Activated naive CD8-positive, alpha-beta T cell (primary cell): Measurements from ENCODE around the gene MCL1.
"Not testable (repeated sequence)": the region's sequence is repeated elsewhere in the genome, so short reads cannot be mapped to it uniquely, and the experiment has no call there.

Experiments
- H3K27ac Mint-ChIP-seq: one replicate; pipeline ENCODE4 v1.8.0; 2021; ENCODE audit warnings: mixed read lengths
- H3K27me3 Mint-ChIP-seq: one replicate; pipeline ENCODE4 v1.8.0; 2021; ENCODE audit warnings: mixed read lengths
- H3K36me3 Mint-ChIP-seq: one replicate; pipeline ENCODE4 v1.8.0; 2021; ENCODE audit warnings: mixed read lengths
- H3K4me1 Mint-ChIP-seq: one replicate; pipeline ENCODE4 v1.8.0; 2021; ENCODE audit warnings: low read depth, mixed read lengths
- H3K4me3 Mint-ChIP-seq: one replicate; pipeline ENCODE4 v1.8.0; 2021; ENCODE audit warnings: mild to moderate bottlenecking, mixed read lengths
- H3K9me3 Mint-ChIP-seq: one replicate; pipeline ENCODE4 v1.8.0; 2021; ENCODE audit warnings: low read depth, mixed read lengths

MCL1 gene

GRCh38 chr1:150610576-150610975, 31.2 kb upstream of the MCL1 start:
- Mint-ChIP-seq H3K36me3 (peaks cover 6% of the 10 kb centered on the region), H3K27me3 (no peaks in the 10 kb centered on the region), H3K4me3 (no peak overlapping the region), H3K27ac (no peak overlapping the region), H3K4me1 (peaks cover 47% of the 10 kb centered on the region), H3K9me3 (no peaks in the 10 kb centered on the region)

- peaks cover 5% of the 10 kb centered on the region for H3K36me3 Mint-ChIP-seq
- peaks cover 43% of the 10 kb centered on the region for H3K4me1 Mint-ChIP-seq
- H3K27ac Mint-ChIP-seq = no peak overlapping the region
- H3K4me3 Mint-ChIP-seq = no peak overlapping the region
- H3K27me3 Mint-ChIP-seq = no peaks in the 10 kb centered on the region
- H3K9me3 Mint-ChIP-seq = no peaks in the 10 kb centered on the region
These were observed 30.3 kb upstream of the MCL1 start for GRCh38 chr1:150609732-150610131.

- H3K4me3 Mint-ChIP-seq = no peak overlapping the region
These were observed 27.2 kb upstream of the MCL1 start for GRCh38 chr1:150606463-150607142.

GRCh38 chr1:150605451-150605731, 26.0 kb upstream of the MCL1 start:
- H3K4me3 Mint-ChIP-seq, H3K27ac Mint-ChIP-seq, H3K27me3 Mint-ChIP-seq, H3K9me3 Mint-ChIP-seq: not testable (repeated sequence)
- Mint-ChIP-seq H3K4me1 (peaks cover 22% of the 10 kb centered on the region), H3K36me3 (peaks cover 10% of the 10 kb centered on the region)

More at GRCh38 chr1:150606463-150607142, 27.2 kb upstream of the MCL1 start:
- Mint-ChIP-seq H3K36me3 (peaks cover 10% of the 10 kb centered on the region), H3K9me3 (no peaks in the 10 kb centered on the region), H3K27ac (peak overlapping the region; percentile 83), H3K4me1 (peaks cover 28% of the 10 kb centered on the region), H3K27me3 (no peaks in the 10 kb centered on the region)

GRCh38 chr1:150604226-150604588, 24.8 kb upstream of the MCL1 start:
- H3K27me3 Mint-ChIP-seq = no peaks in the 10 kb centered on the region
- peak overlapping the region; percentile 30 for H3K4me3 Mint-ChIP-seq

GRCh38 chr1:150603711-150604110, 24.3 kb upstream of the MCL1 start:
- Mint-ChIP-seq H3K9me3 (no peaks in the 10 kb centered on the region), H3K36me3 (peaks cover 10% of the 10 kb centered on the region), H3K27ac (peak overlapping the region; percentile 88), H3K4me3 (no peak overlapping the region), H3K27me3 (no peaks in the 10 kb centered on the region), H3K4me1 (peaks cover 20% of the 10 kb centered on the region)

More at GRCh38 chr1:150604226-150604588, 24.8 kb upstream of the MCL1 start:
- Mint-ChIP-seq H3K27ac (peak overlapping the region; percentile 91), H3K36me3 (peaks cover 10% of the 10 kb centered on the region), H3K9me3 (no peaks in the 10 kb centered on the region), H3K4me1 (peaks cover 20% of the 10 kb centered on the region)

- H3K9me3 Mint-ChIP-seq, H3K27ac Mint-ChIP-seq, H3K27me3 Mint-ChIP-seq, H3K4me3 Mint-ChIP-seq: not testable (repeated sequence)
- Mint-ChIP-seq H3K4me1 (peaks cover 20% of the 10 kb centered on the region), H3K36me3 (peaks cover 10% of the 10 kb centered on the region)
These were observed 23.0 kb upstream of the MCL1 start for GRCh38 chr1:150602372-150602771.

- Mint-ChIP-seq H3K36me3 (peaks cover 12% of the 10 kb centered on the region), H3K27ac (no peak overlapping the region), H3K9me3 (no peaks in the 10 kb centered on the region), H3K27me3 (no peaks in the 10 kb centered on the region), H3K4me3 (no peak overlapping the region), H3K4me1 (peaks cover 20% of the 10 kb centered on the region)
These were observed 22.1 kb upstream of the MCL1 start for GRCh38 chr1:150601540-150601939.

- not testable (repeated sequence) for H3K9me3 Mint-ChIP-seq, H3K4me3 Mint-ChIP-seq, H3K27me3 Mint-ChIP-seq, H3K36me3 Mint-ChIP-seq, H3K27ac Mint-ChIP-seq
- H3K4me1 Mint-ChIP-seq = peaks cover 10% of the 10 kb centered on the region
These were observed 18.9 kb upstream of the MCL1 start for GRCh38 chr1:150598346-150598745.

- Mint-ChIP-seq H3K27me3 (no peaks in the 10 kb centered on the region), H3K4me1 (peaks cover 8% of the 10 kb centered on the region), H3K36me3 (peaks cover 4% of the 10 kb centered on the region), H3K4me3 (no peak overlapping the region), H3K27ac (no peak overlapping the region), H3K9me3 (no peaks in the 10 kb centered on the region)
These were observed 17.6 kb upstream of the MCL1 start for GRCh38 chr1:150596976-150597375.

- Mint-ChIP-seq H3K27me3 (no peaks in the 10 kb centered on the region), H3K4me3 (no peak overlapping the region), H3K4me1 (peaks cover 6% of the 10 kb centered on the region), H3K27ac (no peak overlapping the region), H3K36me3 (peaks cover 4% of the 10 kb centered on the region), H3K9me3 (no peaks in the 10 kb centered on the region)
These were observed 16.9 kb upstream of the MCL1 start for GRCh38 chr1:150596095-150596892.

- Mint-ChIP-seq H3K4me3 (no peak overlapping the region), H3K9me3 (no peaks in the 10 kb centered on the region), H3K27me3 (no peaks in the 10 kb centered on the region), H3K4me1 (peaks cover 18% of the 10 kb centered on the region), H3K27ac (peak overlapping the region; percentile 41), H3K36me3 (peaks cover 12% of the 10 kb centered on the region)
These were observed 3.0 kb upstream of the MCL1 start for GRCh38 chr1:150582371-150582770.

GRCh38 chr1:150581962-150582361, 2.6 kb upstream of the MCL1 start:
- Mint-ChIP-seq H3K4me1 (peaks cover 18% of the 10 kb centered on the region), H3K36me3 (peaks cover 16% of the 10 kb centered on the region)
- not testable (repeated sequence) for H3K4me3 Mint-ChIP-seq, H3K27me3 Mint-ChIP-seq, H3K9me3 Mint-ChIP-seq, H3K27ac Mint-ChIP-seq

GRCh38 chr1:150581437-150581836, 2.0 kb upstream of the MCL1 start:
- not testable (repeated sequence) for H3K9me3 Mint-ChIP-seq, H3K4me3 Mint-ChIP-seq, H3K27me3 Mint-ChIP-seq, H3K27ac Mint-ChIP-seq
- H3K36me3 Mint-ChIP-seq = peaks cover 21% of the 10 kb centered on the region
- H3K4me1 Mint-ChIP-seq = peaks cover 18% of the 10 kb centered on the region

GRCh38 chr1:150580966-150581365, 1.6 kb upstream of the MCL1 start:
- Mint-ChIP-seq H3K27ac (peak overlapping the region; percentile 87), H3K4me3 (peak overlapping the region; percentile 97), H3K36me3 (peaks cover 25% of the 10 kb centered on the region), H3K4me1 (peaks cover 19% of the 10 kb centered on the region)
- H3K9me3 Mint-ChIP-seq, H3K27me3 Mint-ChIP-seq: not testable (repeated sequence)
